Spleen (tissue), 11 donors: ENCODE results near the gene RNASE8. TPM values are rescaled to one million over a fixed set of nuclear protein-coding genes. Genes with fewer than 3 reads are reported as not detected.

Experiments
- DNase-seq: peaks from one replicate; pipeline ENCODE4 v3.0.0-alpha.2; 2020
- H3K27ac ChIP-seq, 8 donors: fragments of 200-600 bp; sonication (generic) in 7 of 8; 1 replicate in 4 of 8; 2 replicates in 4 of 8; pipeline versions ENCODE4 v1.5.0 to v1.8.0; 2016 to 2021; ENCODE audit warnings: inconsistent platforms in 4 of 8, mild to moderate bottlenecking in 4 of 8, moderate library complexity in 1 of 8
- H3K27me3 ChIP-seq, 7 donors: fragments of 200-600 bp; sonication (generic) in 6 of 7; replicated peaks in 1 of 7; 1 replicate in 4 of 7; 2 replicates in 3 of 7; pipeline versions ENCODE4 v1.5.0 to v1.8.0; 2016 to 2021; ENCODE audit warnings: inconsistent platforms in 3 of 7, mild to moderate bottlenecking in 1 of 7
- H3K36me3 ChIP-seq, 6 donors: fragments of 200-600 bp; sonication (generic) in 5 of 6; 1 replicate in 4 of 6; 2 replicates in 2 of 6; pipeline versions ENCODE4 v1.5.0 to v1.8.0; 2016 to 2021; ENCODE audit warnings: inconsistent platforms in 2 of 6
- H3K4me1 ChIP-seq, 6 donors: fragments of 200-600 bp; sonication (generic) in 5 of 6; 1 replicate in 3 of 6; 2 replicates in 3 of 6; pipeline versions ENCODE4 v1.5.0 to v1.8.0; 2016 to 2021; ENCODE audit warnings: inconsistent platforms in 3 of 6
- H3K4me3 ChIP-seq, 8 donors: fragments of 200-600 bp; sonication (generic) in 7 of 8; 1 replicate in 4 of 8; 2 replicates in 4 of 8; pipeline versions ENCODE4 v1.5.0 to v1.8.0; 2016 to 2021; ENCODE audit warnings: inconsistent platforms in 4 of 8, mild to moderate bottlenecking in 4 of 8, moderate library complexity in 2 of 8
- H3K9me3 ChIP-seq, 8 donors: fragments of 200-600 bp; sonication (generic) in 7 of 8; 1 replicate in 4 of 8; 2 replicates in 4 of 8; pipeline versions ENCODE4 v1.5.0 to v1.8.0; 2016 to 2021; ENCODE audit warnings: inconsistent platforms in 4 of 8
- CTCF ChIP-seq, 11 experiments: fragments of 200-600 bp in 7 of 11; fragments of 450-650 bp in 4 of 11; sonication (generic) in 4 of 11; IDR thresholded peaks in 8 of 11; conservative IDR thresholded peaks in 3 of 11; 1 replicate in 7 of 11; 2 replicates in 4 of 11; pipeline versions ENCODE4 v1.4.0 to v1.8.0; 2016 to 2021; ENCODE audit warnings: antibody characterized with exemption in 11 of 11, inconsistent platforms in 4 of 11, mild to moderate bottlenecking in 1 of 11
- POLR2A ChIP-seq, 3 donors: fragments of 450-650 bp; IDR thresholded peaks; one replicate each; pipeline ENCODE4 v1.5.1; 2017; ENCODE audit warnings: antibody characterized with exemption in 3 of 3, mild to moderate bottlenecking in 1 of 3
- POLR2AphosphoS5 ChIP-seq, 3 donors: sonication (generic); formaldehyde crosslinking; IDR thresholded peaks; one replicate each; pipeline ENCODE4 v1.5.1; 2017; ENCODE audit warnings: antibody characterized with exemption in 3 of 3
- WGBS, 5 donors: extraction: QIAGEN DNeasy Blood & Tissue Kit in 3 of 5; methylation state at CpG; one replicate each; pipeline versions ENCODE4 v1.1.5 to v1.1.7; 2013 to 2018; 5-methylcytosine and 5-hydroxymethylcytosine counted together
- intact Hi-C: fragments of 100-400 bp; cut with DNase I; formaldehyde crosslinking; loops from one replicate; pipeline ENCODE4 v1.15.0; 2023; ENCODE audit warnings: low total_unique reads
- polyA plus RNA-seq, 3 donors: library from polyadenylated mRNA; stranded (reverse); fragments of 200-250 nt; gene quantifications; one replicate each; pipeline ENCODE4 v1.2.1, GENCODE V29; 2013
- total RNA-seq, 7 donors: library from RNA; depleted of rRNA in 3 of 7; stranded (reverse); fragments of >200 nt in 3 of 7; fragmentation: NEBNext Ultra II Directional in 4 of 7; extraction: Animal tissue kit (Norgen Biotek cat#: 25700) in 4 of 7; gene quantifications; one replicate each; pipeline versions ENCODE4 v1.1.0 to v1.2.1, GENCODE V29; 2016 to 2021
- donor health status: healthy with polysubstance abuse.
- donor health status: DM: no; HTN: no; CAD: no; lungs with moderate emphysema.
- donor health status: DM: no; HTN: no; CAD: no.
- donor health status: Bipolar disorder and iron deficiency.
- donor health status: healthy.
- donor health status: DM: no; HTN: no; CAD: no.
- donor health status: DM: yes; HTN: yes; CAD: no.

Gene RNASE8
- total and polyA plus RNA-seq, 10 donors = not detected

- Histone ChIP-seq H3K4me3 (no peak overlapping the region), H3K36me3 (no peaks in the 10 kb centered on the region), H3K4me1 (peaks cover 0 to 13% (median 2%) of the 10 kb centered on the region in 6 donors), H3K27me3 (peaks cover 0 to 4% (median 0%) of the 10 kb centered on the region in 7 donors), H3K9me3 (no peaks in the 10 kb centered on the region), H3K27ac (no peak overlapping the region)
- DNase-seq = no peak
- WGBS, 5 donors = 85 to 94% (median 86%) methylated on average over 12 of the region's 12 CpGs
- intact Hi-C loops = no loop called here
- TF ChIP-seq POLR2AphosphoS5 (IDR thresholded peaks at IDR 0.05) (no peak), POLR2A (IDR thresholded peaks at IDR 0.05) (no peak), CTCF (IDR thresholded peaks at IDR 0.05 in 8 of 11, conservative IDR thresholded peaks at IDR 0.05 in 3 of 11) (no peak)
Observed at GRCh38 chr14:21030531-21030930, 27.1 kb upstream of the RNASE8 start.

- Histone ChIP-seq H3K4me3 (no peak overlapping the region), H3K9me3 (no peaks in the 10 kb centered on the region), H3K4me1 (peaks cover 0 to 2% (median 0%) of the 10 kb centered on the region in 6 donors), H3K27me3 (no peaks in the 10 kb centered on the region), H3K27ac (no peak overlapping the region), H3K36me3 (no peaks in the 10 kb centered on the region)
- intact Hi-C loops = no loop called here
- no peak for DNase-seq
- TF ChIP-seq CTCF (IDR thresholded peaks at IDR 0.05 in 8 of 11, conservative IDR thresholded peaks at IDR 0.05 in 3 of 11) (no peak), POLR2AphosphoS5 (IDR thresholded peaks at IDR 0.05) (no peak), POLR2A (IDR thresholded peaks at IDR 0.05) (no peak)
- 78 to 89% (median 80%) methylated on average over 5 of the region's 5 CpGs for WGBS, 5 donors
Observed at GRCh38 chr14:21032326-21033132, 25.1 kb upstream of the RNASE8 start.

GRCh38 chr14:21033133-21033698 lies 24.4 kb upstream of the RNASE8 start:
- TF ChIP-seq POLR2AphosphoS5 (IDR thresholded peaks at IDR 0.05) = no peak
- no peak for TF ChIP-seq POLR2A (IDR thresholded peaks at IDR 0.05)
- TF ChIP-seq CTCF (IDR thresholded peaks at IDR 0.05 in 8 of 11, conservative IDR thresholded peaks at IDR 0.05 in 3 of 11) = no peak
- H3K4me3 ChIP-seq = no peak overlapping the region
- 81 to 94% (median 89%) methylated on average over 4 of the region's 4 CpGs for WGBS, 5 donors
- H3K27me3 ChIP-seq = no peaks in the 10 kb centered on the region
- H3K4me1 ChIP-seq = peaks cover 0 to 6% (median 2%) of the 10 kb centered on the region in 6 donors
- intact Hi-C loops = no loop called here
- no peaks in the 10 kb centered on the region for H3K9me3 ChIP-seq
- H3K27ac ChIP-seq = no peak overlapping the region
- H3K36me3 ChIP-seq = no peaks in the 10 kb centered on the region
- DNase-seq = no peak

- intact Hi-C loops = no loop called here
Observed at GRCh38 chr14:21034707-21035106, 22.9 kb upstream of the RNASE8 start, which contains the start of gene RNASE13. RNASE13 (minus strand) TSS chr14:21034807; CDS start chr14:21034288, 519 bp downstream.

More at GRCh38 chr14:21034707-21035106, 22.9 kb upstream of the RNASE8 start, which contains the start of gene RNASE13:
- TF ChIP-seq POLR2A (IDR thresholded peaks at IDR 0.05) (no peak), CTCF (IDR thresholded peaks at IDR 0.05 in 8 of 11, conservative IDR thresholded peaks at IDR 0.05 in 3 of 11) (no peak), POLR2AphosphoS5 (IDR thresholded peaks at IDR 0.05) (no peak)
- Histone ChIP-seq H3K36me3 (no peaks in the 10 kb centered on the region), H3K4me3 (no peak within 1 kb of the TSS), H3K4me1 (peaks cover 6 to 21% (median 15%) of the 10 kb centered on the region in 6 donors), H3K27ac (no peak within 1 kb of the TSS), H3K27me3 (no peaks in the 10 kb centered on the region), H3K9me3 (no peaks in the 10 kb centered on the region)
- DNase-seq = no peak
- 72 to 85% (median 77%) methylated on average over 5 of the region's 5 CpGs for WGBS, 5 donors
